Urinary bladder (tissue), 2 donors: ENCODE data around the gene RDH8. TPM values are rescaled to one million over a fixed set of nuclear protein-coding genes. Genes with fewer than 3 reads are reported as not detected.

ENCODE experiments used
- polyA plus RNA-seq: library from polyadenylated mRNA; stranded (reverse); fragments of 200-250 nt; gene quantifications from one replicate; pipeline ENCODE4 v1.2.3, GENCODE V29; 2013
- small RNA-seq: library from RNA; depleted of rRNA; stranded (forward); fragments of <200 nt; gene quantifications from one replicate; pipeline ENCODE3, GENCODE V24; 2014
- total RNA-seq: library from RNA; depleted of rRNA; stranded (reverse); fragments of >200 nt; gene quantifications from one replicate; pipeline ENCODE4 v1.2.3, GENCODE V29; 2014
- donor health status: healthy.

The RDH8 gene
- total and polyA plus RNA-seq, 2 donors = not detected

Small RNA genes within 50 kb of the gene (small RNA-seq; reads per million reads assigned to genes)
- not detected for gene MIR5589

Other genes with a start within 250 kb of the RDH8 start
- 73.6 TPM for gene ZNF846, start 244.7 kb upstream of the RDH8 start, total RNA-seq
- 18.0 TPM for gene ZNF846, start 244.7 kb upstream of the RDH8 start, polyA plus RNA-seq
- gene FBXL12, start 194.4 kb upstream of the RDH8 start, total RNA-seq = 16.1 TPM
- 37.5 TPM for gene FBXL12, start 194.4 kb upstream of the RDH8 start, polyA plus RNA-seq
- 92.0 TPM for gene UBL5, start 185.6 kb upstream of the RDH8 start, total RNA-seq
- gene UBL5, start 185.6 kb upstream of the RDH8 start, polyA plus RNA-seq = 436 TPM
- 42.3 TPM for gene PIN1, start 178.2 kb upstream of the RDH8 start, total RNA-seq
- gene PIN1, start 178.2 kb upstream of the RDH8 start, polyA plus RNA-seq = 160 TPM
- gene OLFM2, start 77.0 kb upstream of the RDH8 start, total RNA-seq = 18.2 TPM
- gene OLFM2, start 77.0 kb upstream of the RDH8 start, polyA plus RNA-seq = 4.6 TPM
- 19.6 TPM for gene COL5A3, start 3.0 kb upstream of the RDH8 start, total RNA-seq
- gene COL5A3, start 3.0 kb upstream of the RDH8 start, polyA plus RNA-seq = 18.3 TPM
- 15.5 TPM for gene SHFL, start 72.8 kb downstream of the RDH8 start, total RNA-seq
- gene SHFL, start 72.8 kb downstream of the RDH8 start, polyA plus RNA-seq = 43.4 TPM
- 11.2 TPM for gene ANGPTL6, start 89.2 kb downstream of the RDH8 start, total RNA-seq
- 8.4 TPM for gene ANGPTL6, start 89.2 kb downstream of the RDH8 start, polyA plus RNA-seq
- gene PPAN, start 92.9 kb downstream of the RDH8 start, total RNA-seq = 10.9 TPM
- 41.1 TPM for gene PPAN, start 92.9 kb downstream of the RDH8 start, polyA plus RNA-seq
- gene P2RY11, start 98.2 kb downstream of the RDH8 start, total RNA-seq = 1.8 TPM
- 9.8 TPM for gene P2RY11, start 98.2 kb downstream of the RDH8 start, polyA plus RNA-seq
- 132 TPM for gene EIF3G, start 106.4 kb downstream of the RDH8 start, total RNA-seq
- gene EIF3G, start 106.4 kb downstream of the RDH8 start, polyA plus RNA-seq = 252 TPM
- 35.5 TPM for gene DNMT1, start 181.5 kb downstream of the RDH8 start, total RNA-seq
- gene DNMT1, start 181.5 kb downstream of the RDH8 start, polyA plus RNA-seq = 32.5 TPM
- 26.4 TPM for gene S1PR2, start 217.8 kb downstream of the RDH8 start, total RNA-seq
- gene S1PR2, start 217.8 kb downstream of the RDH8 start, polyA plus RNA-seq = 11.5 TPM
- 9.9 TPM for gene MRPL4, start 238.7 kb downstream of the RDH8 start, total RNA-seq
- 77.4 TPM for gene MRPL4, start 238.7 kb downstream of the RDH8 start, polyA plus RNA-seq